Ovary (tissue), 3 donors: ENCODE data around the gene CCDC88A.

Source experiments
- CTCF ChIP-seq, 3 donors: fragments of 450-650 bp in 2 of 3; fragments of 200-600 bp in 1 of 3; IDR thresholded peaks; one replicate each; pipeline versions ENCODE4 v1.5.1 to v1.8.0; 2016 to 2022; ENCODE audit warnings: antibody characterized with exemption in 3 of 3, mild to moderate bottlenecking in 1 of 3
- POLR2A ChIP-seq: fragments of 450-650 bp; IDR thresholded peaks from one replicate; pipeline ENCODE4 v1.6.1; 2017; ENCODE audit warnings: antibody characterized with exemption, mild to moderate bottlenecking, moderate library complexity
- donor health status: DM: no; HTN: no; CAD: no.

DNA sequence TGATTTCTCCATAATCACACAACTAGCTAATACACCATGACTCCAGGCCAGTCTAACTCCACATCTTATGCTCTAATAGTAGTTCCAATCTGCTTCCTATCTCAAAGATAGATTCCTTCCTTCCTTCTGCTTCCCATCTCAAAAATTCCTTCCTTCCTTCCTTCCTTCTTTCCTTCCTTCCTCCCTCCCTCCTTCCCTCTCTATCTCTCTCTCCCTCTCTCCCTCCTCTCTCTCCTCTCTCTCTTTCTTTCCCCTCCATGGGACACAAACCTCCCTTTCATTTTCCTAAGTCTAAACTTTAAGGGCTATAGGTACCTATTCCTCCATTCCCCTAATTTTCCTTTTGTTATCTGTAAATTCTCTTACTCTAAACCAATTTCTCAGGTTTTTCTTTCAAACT is 62.5 kb downstream of the CCDC88A start:
- TF ChIP-seq CTCF (IDR thresholded peaks at IDR 0.05) (no peak), POLR2A (no peak)
